Measurements from ENCODE around the gene OGFR.

- no peak for TF ChIP-seq EZH2phosphoT487 (IDR thresholded peaks at IDR 0.05; ENCODE audit: borderline replicate concordance, low read length)
- TF ChIP-seq, protein P1, sequence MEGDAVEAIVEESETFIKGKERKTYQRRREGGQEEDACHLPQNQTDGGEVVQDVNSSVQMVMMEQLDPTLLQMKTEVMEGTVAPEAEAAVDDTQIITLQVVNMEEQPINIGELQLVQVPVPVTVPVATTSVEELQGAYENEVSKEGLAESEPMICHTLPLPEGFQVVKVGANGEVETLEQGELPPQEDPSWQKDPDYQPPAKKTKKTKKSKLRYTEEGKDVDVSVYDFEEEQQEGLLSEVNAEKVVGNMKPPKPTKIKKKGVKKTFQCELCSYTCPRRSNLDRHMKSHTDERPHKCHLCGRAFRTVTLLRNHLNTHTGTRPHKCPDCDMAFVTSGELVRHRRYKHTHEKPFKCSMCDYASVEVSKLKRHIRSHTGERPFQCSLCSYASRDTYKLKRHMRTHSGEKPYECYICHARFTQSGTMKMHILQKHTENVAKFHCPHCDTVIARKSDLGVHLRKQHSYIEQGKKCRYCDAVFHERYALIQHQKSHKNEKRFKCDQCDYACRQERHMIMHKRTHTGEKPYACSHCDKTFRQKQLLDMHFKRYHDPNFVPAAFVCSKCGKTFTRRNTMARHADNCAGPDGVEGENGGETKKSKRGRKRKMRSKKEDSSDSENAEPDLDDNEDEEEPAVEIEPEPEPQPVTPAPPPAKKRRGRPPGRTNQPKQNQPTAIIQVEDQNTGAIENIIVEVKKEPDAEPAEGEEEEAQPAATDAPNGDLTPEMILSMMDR (conservative IDR thresholded peaks at IDR 0.05; ENCODE audit: low read depth, low read length), result no peak
These were observed 14.2 kb downstream of the OGFR start for GRCh38 chr20:62818592-62819493.

All from PC-3 (cell line).